NOMO-1 (cell line): ENCODE data around the gene HAND1.
A peak's percentile ranks its signal among the peaks of the same experiment; 100 is the strongest.

Source experiments
- DNase-seq, 2 experiments: peaks; one replicate each; lab custom pipeline; 2025; ENCODE audit not compliant: unreplicated experiment in 2 of 2; lab: John Stamatoyannopoulos, UW

The HAND1 gene

GRCh38 chr5:154478224-154478565 lies at the start of gene HAND1:
Gene HAND1 (minus strand): TSS chr5:154478227. CDS start chr5:154478008, 219 bp downstream.
- no peak for DNase-seq

- no peak for DNase-seq
Measured at GRCh38 chr5:154526231-154527226, 48.5 kb upstream of the HAND1 start.

GRCh38 chr5:154524859-154525258 lies 46.8 kb upstream of the HAND1 start:
- DNase-seq, result no peak

- DNase-seq, result no peak
Measured at GRCh38 chr5:154524181-154524580, 46.2 kb upstream of the HAND1 start.

GRCh38 chr5:154523709-154524108 lies 45.7 kb upstream of the HAND1 start:
- no peak for DNase-seq

GRCh38 chr5:154523104-154523503 lies 45.1 kb upstream of the HAND1 start:
- DNase-seq, result no peak

- no peak for DNase-seq
Measured at GRCh38 chr5:154522284-154522683, 44.3 kb upstream of the HAND1 start.

GRCh38 chr5:154521756-154522155 lies 43.7 kb upstream of the HAND1 start:
- DNase-seq, result no peak

GRCh38 chr5:154520861-154521453 lies 42.9 kb upstream of the HAND1 start:
- no peak for DNase-seq

- DNase-seq, result no peak
Measured at GRCh38 chr5:154519359-154519758, 41.3 kb upstream of the HAND1 start.

GRCh38 chr5:154518438-154518867 lies 40.4 kb upstream of the HAND1 start:
- no peak for DNase-seq

GRCh38 chr5:154517810-154518437 lies 39.9 kb upstream of the HAND1 start:
- DNase-seq, result no peak

- no peak for DNase-seq
Measured at GRCh38 chr5:154517181-154517580, 39.2 kb upstream of the HAND1 start.

GRCh38 chr5:154516475-154516874 lies 38.4 kb upstream of the HAND1 start:
- no peak for DNase-seq

GRCh38 chr5:154515488-154515887 lies 37.5 kb upstream of the HAND1 start:
- DNase-seq, result peak; percentile 36 to 67

- DNase-seq, result no peak
Measured at GRCh38 chr5:154514331-154514730, 36.3 kb upstream of the HAND1 start.

- peak; percentile 52 to 82 for DNase-seq
Measured at GRCh38 chr5:154513669-154514084, 35.6 kb upstream of the HAND1 start.

- DNase-seq, result no peak
Measured at GRCh38 chr5:154511984-154512383, 34.0 kb upstream of the HAND1 start.

GRCh38 chr5:154509784-154510555 lies 31.9 kb upstream of the HAND1 start:
- no peak for DNase-seq

GRCh38 chr5:154508114-154508513 lies 30.1 kb upstream of the HAND1 start:
- DNase-seq, result no peak

- no peak for DNase-seq
Measured at GRCh38 chr5:154506716-154507080, 28.7 kb upstream of the HAND1 start.
